Upper lobe of left lung (tissue), 4 donors: ENCODE results near the gene AHRR.

Experiments
- EP300 ChIP-seq, 4 donors: sonication (generic); formaldehyde crosslinking; IDR thresholded peaks; one replicate each; pipeline ENCODE4 v1.5.1; 2017; ENCODE audit warnings: antibody characterized with exemption in 4 of 4, control low read depth in 2 of 4
- POLR2A ChIP-seq, 4 donors: fragments of 450-650 bp; IDR thresholded peaks; one replicate each; pipeline ENCODE4 v1.5.1; 2016 to 2017; ENCODE audit warnings: antibody characterized with exemption in 4 of 4, mild to moderate bottlenecking in 2 of 4
- POLR2AphosphoS5 ChIP-seq, 2 donors: sonication (generic); formaldehyde crosslinking; IDR thresholded peaks; one replicate each; pipeline ENCODE4 v1.5.1; 2017; ENCODE audit warnings: antibody characterized with exemption in 2 of 2
- TF ChIP-seq, protein P1 (sequence below), 6 experiments: fragments of 450-650 bp in 4 of 6; fragments of 200-600 bp in 2 of 6; sonication (generic) in 2 of 6; IDR thresholded peaks; one replicate each; pipeline ENCODE4 v1.5.1; 2016 to 2019; ENCODE audit warnings: antibody characterized with exemption in 6 of 6

DNA sequence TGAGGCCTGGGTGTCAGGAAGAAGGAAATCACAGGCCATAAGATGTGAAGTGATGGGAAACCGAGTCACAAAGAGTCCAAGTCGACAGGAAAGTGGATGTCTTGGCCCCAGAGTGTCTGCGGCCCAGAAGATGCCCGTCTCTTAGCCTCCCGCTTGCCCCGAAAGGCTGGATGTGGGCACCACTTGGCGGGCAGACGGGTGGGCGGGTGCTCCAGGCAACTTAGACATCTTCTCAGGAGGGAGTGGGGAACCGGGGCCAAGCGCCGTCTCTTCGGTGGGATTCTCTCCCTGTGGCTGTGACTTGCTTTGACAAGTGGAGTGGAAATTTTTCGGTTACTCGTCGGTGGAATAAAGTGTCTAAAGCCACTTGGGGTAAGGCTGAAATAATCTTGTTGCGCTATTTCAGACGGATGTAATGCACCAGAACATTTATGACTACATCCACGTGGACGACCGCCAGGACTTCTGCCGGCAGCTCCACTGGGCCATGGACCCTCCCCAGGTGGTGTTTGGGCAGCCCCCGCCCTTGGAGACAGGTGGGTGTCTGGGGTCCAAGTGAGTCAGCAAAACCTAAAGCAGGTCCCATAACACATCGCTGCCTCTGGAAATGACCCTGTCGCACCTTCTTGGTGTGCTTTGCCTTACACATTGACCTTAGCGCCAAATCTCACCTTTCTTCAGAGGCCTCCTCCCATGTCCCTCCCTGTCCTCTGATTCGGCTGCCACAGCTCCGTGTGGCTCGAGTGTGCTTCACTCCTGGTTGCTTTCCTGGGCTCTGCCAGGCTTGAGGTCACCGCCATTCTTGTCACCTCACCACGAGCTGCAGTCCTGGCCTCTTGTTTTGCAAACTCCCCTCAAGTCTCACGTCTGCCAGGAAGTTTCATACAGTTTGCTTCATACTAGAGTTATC lies 101.1 kb downstream of the AHRR start:
- TF ChIP-seq POLR2A (IDR thresholded peaks at IDR 0.05) (no peak), POLR2AphosphoS5 (IDR thresholded peaks at IDR 0.05) (no peak), EP300 (IDR thresholded peaks at IDR 0.05) (no peak)
- TF ChIP-seq, protein P1, sequence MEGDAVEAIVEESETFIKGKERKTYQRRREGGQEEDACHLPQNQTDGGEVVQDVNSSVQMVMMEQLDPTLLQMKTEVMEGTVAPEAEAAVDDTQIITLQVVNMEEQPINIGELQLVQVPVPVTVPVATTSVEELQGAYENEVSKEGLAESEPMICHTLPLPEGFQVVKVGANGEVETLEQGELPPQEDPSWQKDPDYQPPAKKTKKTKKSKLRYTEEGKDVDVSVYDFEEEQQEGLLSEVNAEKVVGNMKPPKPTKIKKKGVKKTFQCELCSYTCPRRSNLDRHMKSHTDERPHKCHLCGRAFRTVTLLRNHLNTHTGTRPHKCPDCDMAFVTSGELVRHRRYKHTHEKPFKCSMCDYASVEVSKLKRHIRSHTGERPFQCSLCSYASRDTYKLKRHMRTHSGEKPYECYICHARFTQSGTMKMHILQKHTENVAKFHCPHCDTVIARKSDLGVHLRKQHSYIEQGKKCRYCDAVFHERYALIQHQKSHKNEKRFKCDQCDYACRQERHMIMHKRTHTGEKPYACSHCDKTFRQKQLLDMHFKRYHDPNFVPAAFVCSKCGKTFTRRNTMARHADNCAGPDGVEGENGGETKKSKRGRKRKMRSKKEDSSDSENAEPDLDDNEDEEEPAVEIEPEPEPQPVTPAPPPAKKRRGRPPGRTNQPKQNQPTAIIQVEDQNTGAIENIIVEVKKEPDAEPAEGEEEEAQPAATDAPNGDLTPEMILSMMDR (IDR thresholded peaks at IDR 0.05) = no peak
